H9 (cell line): ENCODE data around the gene G2E3. TPM values are rescaled to one million over a fixed set of nuclear protein-coding genes. Genes with fewer than 3 reads are reported as not detected.
A peak's percentile ranks its signal among the peaks of the same experiment; 100 is the strongest.

Experiments
- DNase-seq: peaks from one replicate; pipeline ENCODE4 v3.0.0-alpha.2; 2017
- H2AFZ ChIP-seq: one replicate; pipeline ENCODE4 v1.6.1; 2013; ENCODE audit warnings: mild to moderate bottlenecking, low read length, control low read depth, moderate library complexity
- H2AK5ac ChIP-seq: 2 replicates; pipeline ENCODE4 v1.6.1; 2013; ENCODE audit warnings: low read length, control low read depth, mixed read lengths; ENCODE audit not compliant: insufficient read length
- H2BK120ac ChIP-seq: one replicate; pipeline ENCODE4 v1.6.1; 2013; ENCODE audit warnings: low read depth, mild to moderate bottlenecking, low read length, control low read depth, inconsistent platforms; ENCODE audit not compliant: poor library complexity, severe bottlenecking
- H2BK12ac ChIP-seq: 2 replicates; pipeline ENCODE4 v1.6.1; 2013; ENCODE audit warnings: low read length, control low read depth, mixed read lengths, low read depth; ENCODE audit not compliant: insufficient read length
- H2BK15ac ChIP-seq: 2 replicates; pipeline ENCODE4 v1.6.1; 2013; ENCODE audit warnings: low read depth, low read length, control low read depth
- H2BK20ac ChIP-seq: one replicate; pipeline ENCODE4 v1.6.1; 2013; ENCODE audit warnings: low read depth, mild to moderate bottlenecking, low read length, control low read depth, inconsistent platforms; ENCODE audit not compliant: poor library complexity, severe bottlenecking
- H2BK5ac ChIP-seq: 2 replicates; pipeline ENCODE4 v1.6.1; 2013; ENCODE audit warnings: low read length, control low read depth, mixed read lengths; ENCODE audit not compliant: insufficient read length
- H3K14ac ChIP-seq: 2 replicates; pipeline ENCODE4 v1.6.1; 2013; ENCODE audit warnings: low read length, control low read depth; ENCODE audit not compliant: insufficient read depth
- H3K18ac ChIP-seq: 2 replicates; pipeline ENCODE4 v1.6.1; 2013; ENCODE audit warnings: low read depth, mild to moderate bottlenecking, mixed read lengths, low read length, control low read depth; ENCODE audit not compliant: insufficient read length
- H3K23ac ChIP-seq: 2 replicates; pipeline ENCODE4 v1.6.1; 2013; ENCODE audit warnings: low read length, control low read depth, mixed read lengths, low read depth; ENCODE audit not compliant: insufficient read length
- H3K23me2 ChIP-seq: 2 replicates; pipeline ENCODE4 v1.6.1; 2013; ENCODE audit warnings: low read depth, mild to moderate bottlenecking, mixed read lengths, low read length, control low read depth; ENCODE audit not compliant: insufficient read length, poor library complexity, severe bottlenecking
- H3K27ac ChIP-seq: 2 replicates; pipeline ENCODE4 v1.5.1; 2013; ENCODE audit warnings: low read length, control low read depth, mixed read lengths, low read depth; ENCODE audit not compliant: insufficient read length
- H3K27me3 ChIP-seq: 2 replicates; pipeline ENCODE4 v1.6.1; 2013; ENCODE audit warnings: low read length, control low read depth, inconsistent platforms; ENCODE audit not compliant: insufficient read depth
- H3K4ac ChIP-seq: 2 replicates; pipeline ENCODE4 v1.6.1; 2013; ENCODE audit warnings: low read depth, mild to moderate bottlenecking, control low read depth, inconsistent platforms, low read length, moderate library complexity
- H3K4me1 ChIP-seq: 2 replicates; pipeline ENCODE4 v1.6.1; 2013; ENCODE audit warnings: low read length, control low read depth, inconsistent platforms; ENCODE audit not compliant: insufficient read depth
- H3K4me2 ChIP-seq: 2 replicates; pipeline ENCODE4 v1.6.1; 2013; ENCODE audit warnings: low read length, control low read depth, mixed read lengths; ENCODE audit not compliant: insufficient read length, insufficient read depth
- H3K56ac ChIP-seq: 2 replicates; pipeline ENCODE4 v1.6.1; 2013; ENCODE audit warnings: low read depth, mild to moderate bottlenecking, mixed read lengths, low read length, control low read depth; ENCODE audit not compliant: insufficient read length
- H3K79me1 ChIP-seq: 2 replicates; pipeline ENCODE4 v1.6.1; 2013; ENCODE audit warnings: low read depth, mild to moderate bottlenecking, moderate library complexity, low read length, control low read depth, inconsistent platforms; ENCODE audit not compliant: insufficient read depth, poor library complexity, severe bottlenecking
- H3K79me2 ChIP-seq: 2 replicates; pipeline ENCODE4 v1.6.1; 2013; ENCODE audit warnings: low read length, control low read depth, inconsistent platforms; ENCODE audit not compliant: insufficient read depth
- H3K9ac ChIP-seq: 2 replicates; pipeline ENCODE4 v1.6.1; 2013; ENCODE audit warnings: low read length, control low read depth, mixed read lengths; ENCODE audit not compliant: insufficient read length; ENCODE audit errors: extremely low read depth
- H3K9me3 ChIP-seq: one replicate; pipeline ENCODE4 v1.6.1; 2013; ENCODE audit warnings: low read depth, low read length, inconsistent platforms; ENCODE audit not compliant: control insufficient read depth
- H3T11ph ChIP-seq: one replicate; pipeline ENCODE4 v1.6.1; 2013; ENCODE audit warnings: mild to moderate bottlenecking, low read length, control low read depth, inconsistent platforms
- H4K20me1 ChIP-seq: one replicate; pipeline ENCODE4 v1.6.1; 2013; ENCODE audit not compliant: control insufficient read depth, insufficient read length, insufficient read depth
- H4K5ac ChIP-seq: 2 replicates; pipeline ENCODE4 v1.6.1; 2013; ENCODE audit warnings: low read depth, mild to moderate bottlenecking, mixed read lengths, low read length, control low read depth; ENCODE audit not compliant: insufficient read length
- H4K8ac ChIP-seq: replicated peaks from 2 replicates; pipeline ENCODE4 v1.6.1; 2013; ENCODE audit warnings: low read length, control low read depth, mixed read lengths, low read depth; ENCODE audit not compliant: insufficient read length
- H4K91ac ChIP-seq: 2 replicates; pipeline ENCODE4 v1.6.1; 2013; ENCODE audit warnings: low read depth, mild to moderate bottlenecking, moderate library complexity, mixed read lengths, low read length, control low read depth; ENCODE audit not compliant: insufficient read length
- H3K27ac Mint-ChIP-seq, 3 experiments: 2 replicates in 2 of 3; 3 replicates in 1 of 3; pipeline ENCODE4 v1.8.0; 2020 to 2021; ENCODE audit warnings: mixed read lengths in 3 of 3, mild to moderate bottlenecking in 1 of 3, moderate library complexity in 1 of 3
- H3K27me3 Mint-ChIP-seq: 2 replicates; pipeline ENCODE4 v1.8.0; 2021; ENCODE audit warnings: low read depth, mild to moderate bottlenecking, moderate library complexity, mixed read lengths
- H3K36me3 Mint-ChIP-seq, 3 experiments: 2 replicates in 2 of 3; 3 replicates in 1 of 3; pipeline ENCODE4 v1.8.0; 2020 to 2021; ENCODE audit warnings: low read depth in 3 of 3, mixed read lengths in 3 of 3; ENCODE audit not compliant: insufficient read depth in 1 of 3
- H3K4me1 Mint-ChIP-seq, 2 experiments: 2 replicates each; pipeline ENCODE4 v1.8.0; 2020; ENCODE audit warnings: mixed read lengths in 2 of 2
- H3K4me3 Mint-ChIP-seq, 2 experiments: 2 replicates in 1 of 2; 3 replicates in 1 of 2; pipeline ENCODE4 v1.8.0; 2020 to 2021; ENCODE audit warnings: mild to moderate bottlenecking in 2 of 2, mixed read lengths in 2 of 2, moderate library complexity in 1 of 2
- H3K9me3 Mint-ChIP-seq, 2 experiments: 2 replicates in 1 of 2; 3 replicates in 1 of 2; pipeline ENCODE4 v1.8.0; 2020; ENCODE audit warnings: mild to moderate bottlenecking in 2 of 2, mixed read lengths in 2 of 2, moderate library complexity in 1 of 2
- WGBS: extraction: QIAGEN DNeasy Blood & Tissue Kit; methylation state at CpG from one replicate; pipeline ENCODE4 v1.1.7; 2013; ENCODE audit warnings: missing lambda C conversion rate, low lambda C conversion rate, mixed read lengths; ENCODE audit not compliant: insufficient read length; ENCODE audit errors: extremely low coverage; 5-methylcytosine and 5-hydroxymethylcytosine counted together
- total RNA-seq: library from RNA; stranded (reverse); gene quantifications from 2 replicates; pipeline ENCODE4 v1.2.1, GENCODE V29; 2021
- TF ChIP-seq, protein P1 (sequence below): fragments of 200-600 bp; sonication (generic); conservative IDR thresholded peaks from 3 replicates; pipeline ENCODE4 v1.8.0; 2021; ENCODE audit warnings: antibody characterized with exemption, mild to moderate bottlenecking

Gene G2E3
- total RNA-seq, 1 experiment from 2014 or later = 49.2 TPM

DNA sequence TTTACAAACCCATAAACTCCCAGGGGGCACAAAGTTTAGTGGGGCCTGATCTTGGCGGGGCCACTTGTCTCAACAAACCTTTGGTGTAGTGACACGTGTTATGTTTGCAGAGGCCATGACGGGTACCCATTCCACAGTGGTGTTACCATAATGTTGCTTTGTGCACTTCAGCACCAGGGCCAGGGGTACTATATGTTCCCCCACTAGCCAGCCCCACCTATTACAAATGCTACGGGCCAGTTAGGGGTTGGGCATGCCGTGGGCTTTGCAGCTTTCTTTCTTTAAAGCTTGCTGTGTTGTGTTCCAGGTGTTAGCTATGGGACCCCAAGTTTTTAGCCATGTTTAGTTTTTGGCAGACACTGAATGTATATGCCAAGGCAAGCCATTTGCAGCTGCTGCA lies 30.8 kb upstream of the G2E3 start:
- Mint-ChIP-seq H3K36me3 (peaks cover 4 to 15% (median 4%) of the 10 kb centered on the region in 3 experiments; a peak in 4 of 7 replicates), H3K4me1 (peaks cover 15 to 26% of the 10 kb centered on the region in 2 experiments), H3K9me3 (peaks cover 9 to 13% of the 10 kb centered on the region in 2 experiments), H3K4me3 (no peak overlapping the region), H3K27ac (no peak overlapping the region; a peak in 1 of 7 replicates), H3K27me3 (no peaks in the 10 kb centered on the region)
- WGBS = no CpG with 5 or more reads among the region's 5 CpGs
- H3K23ac ChIP-seq = no peak overlapping the region
- H4K5ac ChIP-seq = no peak overlapping the region
- H3K23me2 ChIP-seq = no peaks in the 10 kb centered on the region
- TF ChIP-seq, protein P1, sequence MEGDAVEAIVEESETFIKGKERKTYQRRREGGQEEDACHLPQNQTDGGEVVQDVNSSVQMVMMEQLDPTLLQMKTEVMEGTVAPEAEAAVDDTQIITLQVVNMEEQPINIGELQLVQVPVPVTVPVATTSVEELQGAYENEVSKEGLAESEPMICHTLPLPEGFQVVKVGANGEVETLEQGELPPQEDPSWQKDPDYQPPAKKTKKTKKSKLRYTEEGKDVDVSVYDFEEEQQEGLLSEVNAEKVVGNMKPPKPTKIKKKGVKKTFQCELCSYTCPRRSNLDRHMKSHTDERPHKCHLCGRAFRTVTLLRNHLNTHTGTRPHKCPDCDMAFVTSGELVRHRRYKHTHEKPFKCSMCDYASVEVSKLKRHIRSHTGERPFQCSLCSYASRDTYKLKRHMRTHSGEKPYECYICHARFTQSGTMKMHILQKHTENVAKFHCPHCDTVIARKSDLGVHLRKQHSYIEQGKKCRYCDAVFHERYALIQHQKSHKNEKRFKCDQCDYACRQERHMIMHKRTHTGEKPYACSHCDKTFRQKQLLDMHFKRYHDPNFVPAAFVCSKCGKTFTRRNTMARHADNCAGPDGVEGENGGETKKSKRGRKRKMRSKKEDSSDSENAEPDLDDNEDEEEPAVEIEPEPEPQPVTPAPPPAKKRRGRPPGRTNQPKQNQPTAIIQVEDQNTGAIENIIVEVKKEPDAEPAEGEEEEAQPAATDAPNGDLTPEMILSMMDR = no peak
- H2BK20ac ChIP-seq = no peak overlapping the region
- no peak overlapping the region for H3K27ac ChIP-seq
- H4K91ac ChIP-seq = no peak overlapping the region
- no peak overlapping the region for H3K56ac ChIP-seq
- DNase-seq = peak; percentile 34
- no peak overlapping the region for H3K14ac ChIP-seq
- no peaks in the 10 kb centered on the region for H3K9me3 ChIP-seq
- H2BK120ac ChIP-seq = no peak overlapping the region
- H2BK15ac ChIP-seq = no peak overlapping the region
- H3K4ac ChIP-seq = no peak overlapping the region
- no peak overlapping the region for H2BK5ac ChIP-seq
- H3K79me2 ChIP-seq = no peaks in the 10 kb centered on the region
- no peak overlapping the region for H2AFZ ChIP-seq
- no peaks in the 10 kb centered on the region for H3K27me3 ChIP-seq
- H3K79me1 ChIP-seq = no peaks in the 10 kb centered on the region
- H4K8ac ChIP-seq = no peak overlapping the region
- H2AK5ac ChIP-seq = no peak overlapping the region
- H3K18ac ChIP-seq = no peak overlapping the region
- H3K4me1 ChIP-seq = peaks cover 4% of the 10 kb centered on the region; the same call in 1 of the 2 replicates
- H3K9ac ChIP-seq = no peak overlapping the region
- no peak overlapping the region for H2BK12ac ChIP-seq
- H3K4me2 ChIP-seq = no peak overlapping the region
- H3T11ph ChIP-seq = no peak overlapping the region
- no peaks in the 10 kb centered on the region for H4K20me1 ChIP-seq
